Stomach (tissue), 4 donors: Measurements from ENCODE around the gene SEC23A.

Experiments
- POLR2A ChIP-seq, 4 donors: fragments of 450-650 bp; IDR thresholded peaks; one replicate each; pipeline ENCODE4 v1.6.1; 2016; ENCODE audit warnings: antibody characterized with exemption in 4 of 4, control low read depth in 2 of 4, mild to moderate bottlenecking in 1 of 4, moderate library complexity in 1 of 4
- TF ChIP-seq, protein P1 (sequence below), 7 experiments: fragments of 450-650 bp in 4 of 7; fragments of 200-600 bp in 3 of 7; sonication (generic) in 3 of 7; IDR thresholded peaks; one replicate each; pipeline ENCODE4 v1.5.1; 2016 to 2019; ENCODE audit warnings: antibody characterized with exemption in 7 of 7, control low read depth in 2 of 7, mild to moderate bottlenecking in 1 of 7

DNA sequence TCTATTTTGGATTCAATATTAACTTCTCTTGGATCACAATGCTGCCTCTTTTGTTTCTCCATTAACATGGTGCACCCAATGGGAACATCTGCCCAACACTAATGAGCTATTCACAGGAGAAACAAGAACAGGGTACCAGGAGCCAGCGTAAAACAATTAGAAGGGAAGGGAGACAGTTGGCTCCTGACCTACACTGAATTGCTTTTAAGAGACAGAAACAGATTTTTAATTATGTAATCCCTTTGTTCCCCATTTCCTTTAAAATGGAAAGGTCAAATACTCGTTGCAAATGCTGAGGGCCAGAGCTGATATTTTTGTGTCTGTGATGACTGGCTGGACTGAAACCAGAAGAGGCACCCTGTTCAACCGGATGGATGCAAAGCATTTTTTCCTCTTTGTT lies 108.3 kb downstream of the SEC23A start:
- TF ChIP-seq, protein P1, sequence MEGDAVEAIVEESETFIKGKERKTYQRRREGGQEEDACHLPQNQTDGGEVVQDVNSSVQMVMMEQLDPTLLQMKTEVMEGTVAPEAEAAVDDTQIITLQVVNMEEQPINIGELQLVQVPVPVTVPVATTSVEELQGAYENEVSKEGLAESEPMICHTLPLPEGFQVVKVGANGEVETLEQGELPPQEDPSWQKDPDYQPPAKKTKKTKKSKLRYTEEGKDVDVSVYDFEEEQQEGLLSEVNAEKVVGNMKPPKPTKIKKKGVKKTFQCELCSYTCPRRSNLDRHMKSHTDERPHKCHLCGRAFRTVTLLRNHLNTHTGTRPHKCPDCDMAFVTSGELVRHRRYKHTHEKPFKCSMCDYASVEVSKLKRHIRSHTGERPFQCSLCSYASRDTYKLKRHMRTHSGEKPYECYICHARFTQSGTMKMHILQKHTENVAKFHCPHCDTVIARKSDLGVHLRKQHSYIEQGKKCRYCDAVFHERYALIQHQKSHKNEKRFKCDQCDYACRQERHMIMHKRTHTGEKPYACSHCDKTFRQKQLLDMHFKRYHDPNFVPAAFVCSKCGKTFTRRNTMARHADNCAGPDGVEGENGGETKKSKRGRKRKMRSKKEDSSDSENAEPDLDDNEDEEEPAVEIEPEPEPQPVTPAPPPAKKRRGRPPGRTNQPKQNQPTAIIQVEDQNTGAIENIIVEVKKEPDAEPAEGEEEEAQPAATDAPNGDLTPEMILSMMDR (IDR thresholded peaks at IDR 0.05) = no peak
- no peak for TF ChIP-seq POLR2A (IDR thresholded peaks at IDR 0.05)
